ENCODE results near the gene ZNF593OS.

- TF ChIP-seq, protein P1, sequence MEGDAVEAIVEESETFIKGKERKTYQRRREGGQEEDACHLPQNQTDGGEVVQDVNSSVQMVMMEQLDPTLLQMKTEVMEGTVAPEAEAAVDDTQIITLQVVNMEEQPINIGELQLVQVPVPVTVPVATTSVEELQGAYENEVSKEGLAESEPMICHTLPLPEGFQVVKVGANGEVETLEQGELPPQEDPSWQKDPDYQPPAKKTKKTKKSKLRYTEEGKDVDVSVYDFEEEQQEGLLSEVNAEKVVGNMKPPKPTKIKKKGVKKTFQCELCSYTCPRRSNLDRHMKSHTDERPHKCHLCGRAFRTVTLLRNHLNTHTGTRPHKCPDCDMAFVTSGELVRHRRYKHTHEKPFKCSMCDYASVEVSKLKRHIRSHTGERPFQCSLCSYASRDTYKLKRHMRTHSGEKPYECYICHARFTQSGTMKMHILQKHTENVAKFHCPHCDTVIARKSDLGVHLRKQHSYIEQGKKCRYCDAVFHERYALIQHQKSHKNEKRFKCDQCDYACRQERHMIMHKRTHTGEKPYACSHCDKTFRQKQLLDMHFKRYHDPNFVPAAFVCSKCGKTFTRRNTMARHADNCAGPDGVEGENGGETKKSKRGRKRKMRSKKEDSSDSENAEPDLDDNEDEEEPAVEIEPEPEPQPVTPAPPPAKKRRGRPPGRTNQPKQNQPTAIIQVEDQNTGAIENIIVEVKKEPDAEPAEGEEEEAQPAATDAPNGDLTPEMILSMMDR (IDR thresholded peaks at IDR 0.05): no peak
- TF ChIP-seq POLR2A (IDR thresholded peaks at IDR 0.05): no peak
These were observed 6.5 kb downstream of the ZNF593OS start for GRCh38 chr1:26164861-26165842.
